Measurements from ENCODE around the gene GCNT3.

The GCNT3 gene, protein sequence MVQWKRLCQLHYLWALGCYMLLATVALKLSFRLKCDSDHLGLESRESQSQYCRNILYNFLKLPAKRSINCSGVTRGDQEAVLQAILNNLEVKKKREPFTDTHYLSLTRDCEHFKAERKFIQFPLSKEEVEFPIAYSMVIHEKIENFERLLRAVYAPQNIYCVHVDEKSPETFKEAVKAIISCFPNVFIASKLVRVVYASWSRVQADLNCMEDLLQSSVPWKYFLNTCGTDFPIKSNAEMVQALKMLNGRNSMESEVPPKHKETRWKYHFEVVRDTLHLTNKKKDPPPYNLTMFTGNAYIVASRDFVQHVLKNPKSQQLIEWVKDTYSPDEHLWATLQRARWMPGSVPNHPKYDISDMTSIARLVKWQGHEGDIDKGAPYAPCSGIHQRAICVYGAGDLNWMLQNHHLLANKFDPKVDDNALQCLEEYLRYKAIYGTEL

DNA sequence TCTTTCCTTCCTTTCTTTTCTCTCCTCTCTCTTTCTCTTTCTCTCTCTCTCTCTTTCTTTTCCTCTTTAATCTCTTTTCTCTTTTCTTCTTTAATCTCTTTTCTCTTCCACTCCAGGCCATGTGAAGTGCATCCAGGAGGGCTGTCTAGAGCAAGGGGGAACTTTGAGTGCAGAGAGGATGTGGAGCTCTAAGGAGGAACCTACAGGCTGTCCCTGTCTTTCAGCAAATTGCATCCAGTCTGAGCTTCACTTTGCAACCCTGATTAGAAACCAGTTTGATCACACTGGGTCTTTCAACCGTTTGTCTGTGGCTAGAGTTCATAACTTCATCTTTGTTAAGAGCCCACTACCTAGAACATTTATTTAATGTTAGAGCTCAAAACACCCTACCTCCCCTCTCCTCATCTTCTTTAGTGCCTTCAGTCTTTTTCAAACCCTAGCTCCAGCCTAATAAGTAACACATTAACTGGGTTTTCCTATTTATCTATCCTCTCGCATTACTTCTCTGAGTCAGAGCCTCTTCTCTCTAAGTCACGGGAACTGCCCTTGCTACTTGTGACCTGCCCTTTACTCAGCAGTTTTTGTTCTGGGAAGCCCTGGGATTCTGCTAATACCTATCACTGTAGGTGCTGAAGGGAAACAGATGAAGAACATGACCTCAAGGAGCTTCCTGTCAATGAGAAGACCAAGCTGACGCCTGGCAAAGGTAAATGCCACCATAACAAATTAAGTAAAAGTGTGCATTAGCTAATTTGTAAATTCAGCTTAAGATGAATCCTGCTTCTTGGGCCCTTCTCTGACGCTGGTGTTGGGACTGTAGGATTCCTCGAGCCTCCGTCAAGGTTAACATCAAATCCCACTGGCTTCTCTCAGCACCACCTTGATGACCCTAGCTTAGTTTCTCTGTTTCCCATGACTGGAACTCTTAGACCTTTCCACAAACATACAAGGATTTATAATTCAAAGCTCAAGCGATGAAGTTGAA, at the start of gene GCNT3:
TSS of gene GCNT3 (plus strand) at position 508 of the 985 bp plus-strand sequence. CDS start 6,456 bp downstream, outside the sequence.
- DNase-seq (ENCODE audit: low read depth) = peak; percentile 69

DNA sequence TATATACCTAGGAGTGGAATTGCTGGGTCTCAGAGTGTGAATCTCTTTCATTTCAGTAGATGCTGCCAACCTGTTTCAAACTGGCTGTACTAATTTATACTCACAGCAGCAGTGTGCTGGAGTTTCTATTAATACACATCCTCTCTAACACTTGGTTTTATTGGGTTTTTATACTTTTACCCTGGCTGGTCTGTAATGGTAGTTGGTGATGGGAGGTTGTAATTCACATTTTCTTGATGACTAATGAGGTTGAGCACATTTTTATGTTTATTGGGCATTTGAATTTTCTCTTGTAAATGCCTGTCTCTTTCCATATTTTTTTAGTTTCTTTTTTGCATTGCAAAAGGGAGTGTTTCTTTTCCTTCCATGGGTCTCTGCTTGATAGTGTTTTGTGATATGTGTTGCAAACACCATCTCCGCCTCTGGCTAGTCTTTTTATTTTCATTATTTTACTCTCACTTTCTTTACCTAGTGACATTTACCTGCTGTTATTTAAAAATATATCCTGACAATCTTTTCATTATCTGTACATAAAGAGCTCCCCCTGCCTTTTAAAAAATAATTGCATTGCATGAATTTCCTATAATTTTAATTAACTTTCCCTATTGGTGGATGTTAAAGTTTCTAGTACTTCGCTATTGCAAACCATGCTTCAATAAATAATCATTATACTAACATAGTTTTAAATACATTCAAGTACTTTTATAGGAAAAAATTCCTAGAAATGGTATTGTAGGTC, 49.0 kb upstream of the GCNT3 start:
- DNase-seq (ENCODE audit: low read depth) = no peak

DNA sequence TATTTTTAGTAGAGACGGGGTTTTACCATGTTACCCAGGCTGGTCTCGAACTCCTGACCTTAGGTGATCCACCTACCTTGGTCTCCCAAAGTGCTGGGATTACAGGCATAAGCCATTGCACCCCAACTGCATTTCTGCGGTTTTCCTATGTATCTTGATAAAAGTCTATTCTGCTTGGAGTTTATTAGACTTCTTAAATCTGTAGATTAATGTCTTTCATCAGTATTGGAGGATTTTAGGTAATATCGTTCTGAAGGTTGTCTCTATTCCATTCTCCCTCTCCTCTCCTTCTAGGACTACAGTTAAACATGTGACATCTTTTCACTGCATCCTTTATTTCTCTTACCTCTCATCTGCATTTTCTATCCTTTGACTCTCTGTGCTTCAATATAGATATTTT, 46.3 kb upstream of the GCNT3 start:
- DNase-seq (ENCODE audit: low read depth) = no peak

DNA sequence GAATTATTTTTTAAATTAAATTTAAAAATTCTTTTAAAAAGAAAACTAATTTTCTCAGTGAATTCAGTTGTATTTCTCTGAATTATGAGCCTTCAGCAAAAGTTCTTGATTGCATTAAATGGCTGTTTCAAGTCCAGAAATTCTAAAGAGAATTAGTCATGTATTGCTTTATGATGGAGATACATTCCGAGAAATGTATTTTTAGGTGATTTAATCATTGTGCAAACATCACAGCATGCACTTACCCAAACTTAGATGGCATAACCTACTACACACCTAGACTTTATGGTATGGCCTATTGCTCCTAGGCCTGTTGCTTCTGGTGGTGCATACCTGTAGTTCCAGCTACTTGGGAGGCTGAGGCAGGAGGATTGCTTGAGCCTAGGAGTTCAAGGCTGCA, 44.3 kb upstream of the GCNT3 start:
- DNase-seq (ENCODE audit: low read depth) = no peak

DNA sequence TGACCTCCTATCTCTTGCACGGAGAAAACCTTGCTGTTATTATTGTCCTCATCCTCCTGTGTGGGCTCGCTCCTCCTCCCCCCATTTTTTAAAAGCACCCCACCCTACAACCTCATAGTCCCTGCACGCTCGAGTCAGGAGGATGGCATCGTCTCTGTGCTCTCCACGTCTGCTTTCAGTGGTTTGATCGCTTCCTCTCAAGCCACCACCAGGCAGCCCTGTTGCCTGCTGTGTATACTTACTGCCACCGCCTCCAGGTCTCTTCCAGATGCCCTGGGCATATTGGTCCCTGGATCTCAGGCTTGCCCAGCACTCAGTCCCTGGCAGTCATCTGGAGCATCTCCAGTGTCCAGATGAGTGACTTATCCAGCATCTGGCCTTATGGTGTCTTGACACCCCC, 42.1 kb upstream of the GCNT3 start:
- no peak for DNase-seq (ENCODE audit: low read depth)

DNA sequence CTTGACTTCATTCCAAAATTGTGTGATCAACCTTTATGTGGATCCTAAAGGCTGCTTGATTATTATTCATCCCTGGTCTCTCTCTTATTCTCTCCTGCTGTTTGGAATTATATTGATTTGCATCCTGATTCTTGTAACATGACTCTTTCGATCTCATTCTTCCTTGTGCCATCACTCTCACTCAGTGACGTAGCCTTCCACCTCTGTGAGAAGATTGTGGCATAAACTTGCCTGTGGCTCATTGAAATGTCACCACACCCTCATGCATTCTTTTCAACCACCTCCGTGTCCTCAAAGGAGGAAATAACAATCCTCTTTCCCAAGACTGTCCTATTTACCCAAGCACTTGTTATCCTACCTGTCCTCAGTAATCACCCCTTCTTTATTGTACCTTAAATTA, 41.3 kb upstream of the GCNT3 start:
- DNase-seq (ENCODE audit: low read depth) = no peak

DNA sequence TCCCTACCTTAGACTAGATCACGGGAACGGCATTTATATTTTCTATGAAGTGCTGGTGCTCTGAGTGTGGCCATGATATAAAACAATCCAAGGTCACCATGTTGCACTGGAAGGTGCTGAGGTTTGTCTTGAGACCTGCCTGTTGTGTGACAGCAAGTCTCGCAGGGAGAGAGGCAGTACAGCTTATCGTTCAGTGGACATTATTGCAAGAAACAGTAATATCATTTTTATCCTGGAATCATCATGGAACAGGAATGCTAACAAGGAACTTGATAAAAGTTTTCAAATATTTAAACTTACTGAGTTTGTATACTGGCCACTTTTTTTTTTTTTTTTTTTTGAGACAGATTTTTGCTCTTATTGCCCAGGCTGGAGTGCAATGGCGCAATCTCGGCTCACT, 40.0 kb upstream of the GCNT3 start:
- DNase-seq (ENCODE audit: low read depth) = no peak

DNA sequence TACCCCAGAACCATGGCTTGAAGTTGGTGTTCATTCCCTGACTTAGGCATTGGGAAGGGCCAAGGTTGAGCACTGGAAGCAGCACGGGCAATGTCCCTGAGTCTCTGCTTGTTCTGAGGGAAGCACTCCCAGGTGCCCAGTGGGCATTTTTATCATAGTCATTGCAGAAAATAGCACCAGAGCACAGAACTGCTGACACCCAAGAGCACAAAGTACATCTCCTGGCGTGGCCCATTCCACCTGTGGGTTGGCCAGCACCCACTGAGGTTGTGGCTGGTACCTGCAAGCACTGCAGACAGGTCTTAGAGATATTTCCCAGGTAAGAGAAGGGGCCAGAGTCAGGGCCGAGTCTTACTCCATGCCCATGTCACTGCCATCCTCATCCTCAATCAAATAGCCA, 28.5 kb upstream of the GCNT3 start:
- DNase-seq (ENCODE audit: low read depth) = no peak

DNA sequence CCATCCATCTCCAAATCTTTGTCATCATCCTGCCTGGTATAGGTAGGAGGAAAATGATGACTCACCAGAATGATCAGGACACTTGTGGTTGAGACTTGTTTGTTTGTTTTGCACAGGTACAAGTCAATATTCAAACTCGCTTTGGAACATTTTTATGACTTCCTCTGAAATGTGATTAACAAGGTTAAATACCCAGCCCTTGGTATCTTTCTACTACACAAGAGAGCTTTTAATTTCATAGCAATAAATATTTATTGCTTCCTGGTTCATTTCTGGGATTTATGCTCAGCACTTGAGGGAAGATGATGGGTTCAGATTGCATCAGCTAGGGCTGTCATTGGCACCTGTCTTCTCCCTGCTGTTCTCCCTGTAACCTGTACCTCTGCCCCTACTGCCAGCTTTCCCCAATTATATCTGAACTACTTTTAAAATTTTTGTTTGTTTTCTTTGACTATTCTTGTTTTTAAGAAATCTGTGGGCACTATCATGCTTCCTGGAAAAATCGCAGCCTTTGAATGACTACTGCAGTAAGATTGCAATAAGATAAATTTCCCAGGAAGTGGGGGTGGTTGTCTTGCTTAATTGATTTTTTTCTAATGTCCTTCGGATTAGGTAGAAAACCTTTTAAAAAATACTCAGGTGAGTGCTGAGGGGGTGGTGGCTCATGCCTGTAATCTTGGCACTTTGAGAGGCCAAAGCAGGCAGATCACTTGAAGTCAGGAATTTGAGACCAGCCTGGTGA, 24.3 kb upstream of the GCNT3 start:
- no peak for DNase-seq (ENCODE audit: low read depth)

DNA sequence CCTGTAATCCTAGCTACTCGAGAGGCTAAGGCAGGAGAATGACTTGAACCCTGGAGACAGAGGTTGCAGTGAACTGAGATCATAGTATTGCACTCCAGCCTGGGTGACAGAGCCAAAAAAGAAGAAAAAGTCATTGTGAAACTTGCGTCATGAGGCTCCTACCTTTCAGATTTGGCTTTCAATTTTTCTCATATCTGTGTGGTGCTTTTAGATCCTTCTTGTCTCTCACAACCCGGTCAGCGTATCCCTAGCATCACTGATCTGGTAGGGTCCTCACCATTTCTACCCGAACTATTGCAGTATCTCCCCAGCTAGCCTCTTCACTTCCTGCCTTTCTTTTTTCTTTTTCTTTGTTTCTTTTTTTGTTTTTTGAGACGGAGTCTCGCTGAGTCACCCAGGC, 21.6 kb upstream of the GCNT3 start:
- no peak for DNase-seq (ENCODE audit: low read depth)

DNA sequence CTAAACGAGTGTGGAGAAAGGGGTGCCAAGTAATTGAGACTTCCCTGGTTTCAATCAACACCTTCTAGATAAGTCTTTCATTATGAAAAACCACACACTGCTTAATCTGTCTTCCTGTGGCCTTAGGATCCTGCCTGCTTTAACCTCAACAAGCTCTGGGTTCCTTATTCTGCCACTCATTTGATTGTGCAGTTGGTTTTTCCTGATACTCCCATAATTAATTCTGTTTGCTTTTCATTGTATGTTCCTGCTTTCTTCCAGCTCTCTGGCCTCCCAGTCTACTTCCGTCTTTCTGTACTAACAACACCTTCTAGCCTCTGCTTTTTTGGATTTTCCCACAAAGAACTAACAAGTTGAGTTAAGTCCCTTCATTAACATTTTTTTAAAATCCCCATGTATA, 20.2 kb upstream of the GCNT3 start:
- DNase-seq (ENCODE audit: low read depth) = no peak

DNA sequence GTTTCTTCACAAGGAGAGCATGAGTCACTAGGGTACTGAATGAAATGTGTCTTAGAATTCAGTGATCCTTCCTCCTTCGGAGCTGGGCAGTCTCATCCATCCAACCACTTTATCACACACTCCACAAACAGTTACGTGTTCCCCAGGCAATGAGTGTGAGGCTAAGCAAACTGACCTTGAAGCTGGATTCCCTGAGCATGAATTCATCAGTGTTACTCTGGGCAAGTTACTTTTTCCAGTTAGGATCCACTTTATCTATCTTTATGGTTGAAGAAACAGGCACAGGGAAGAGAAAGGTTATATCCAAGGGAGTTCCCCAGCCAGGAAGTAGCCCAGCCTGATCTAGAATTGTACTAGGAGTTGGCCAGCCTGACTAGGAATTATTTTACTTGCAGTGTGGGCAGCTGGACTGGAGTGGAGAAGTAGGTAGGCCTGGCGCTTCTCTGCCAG, 17.1 kb upstream of the GCNT3 start:
- DNase-seq (ENCODE audit: low read depth) = peak; percentile 77

DNA sequence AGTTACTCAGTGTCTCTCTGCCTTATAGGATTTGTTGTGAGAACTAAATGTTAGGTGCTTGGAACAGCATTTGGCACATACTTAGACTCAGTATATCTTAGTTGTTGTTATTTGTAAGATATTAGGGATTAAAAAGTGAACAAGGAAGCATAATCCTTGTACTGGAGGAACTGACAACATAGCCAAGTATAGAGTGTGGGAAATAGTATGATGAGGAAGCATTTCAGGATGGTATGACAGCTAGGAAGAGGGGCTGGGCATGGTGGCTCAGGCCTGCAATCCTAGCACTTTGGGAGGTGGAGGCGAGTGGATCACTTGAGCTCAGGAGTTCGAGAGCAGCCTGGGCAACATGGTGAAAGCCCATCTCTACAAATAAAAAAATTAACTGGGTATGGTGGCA, 16.6 kb upstream of the GCNT3 start:
- DNase-seq (ENCODE audit: low read depth) = no peak

DNA sequence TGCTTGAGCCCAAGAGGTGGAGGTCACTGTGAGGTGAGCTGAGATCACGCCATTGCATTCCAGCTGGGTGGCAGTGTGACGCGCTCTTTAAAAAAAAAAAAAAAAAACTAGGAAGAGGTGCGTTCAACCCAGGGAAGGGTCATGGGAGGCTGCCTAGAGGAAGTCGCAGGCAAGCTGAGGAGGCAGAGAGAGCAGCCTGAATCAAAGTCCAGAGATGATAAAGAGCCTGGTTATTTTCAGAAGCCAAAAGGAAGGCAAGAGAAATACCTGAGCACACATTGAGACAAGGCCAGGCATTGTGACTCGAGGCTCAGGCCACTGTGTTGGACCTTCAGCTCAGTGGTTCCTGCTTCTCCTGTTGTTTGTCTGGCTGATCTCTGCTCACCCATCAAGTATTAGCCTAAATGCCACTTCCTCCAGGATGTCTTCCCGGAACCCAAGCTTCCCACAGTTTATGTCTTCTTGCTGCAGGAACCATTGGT, 16.1 kb upstream of the GCNT3 start:
- DNase-seq (ENCODE audit: low read depth) = no peak

DNA sequence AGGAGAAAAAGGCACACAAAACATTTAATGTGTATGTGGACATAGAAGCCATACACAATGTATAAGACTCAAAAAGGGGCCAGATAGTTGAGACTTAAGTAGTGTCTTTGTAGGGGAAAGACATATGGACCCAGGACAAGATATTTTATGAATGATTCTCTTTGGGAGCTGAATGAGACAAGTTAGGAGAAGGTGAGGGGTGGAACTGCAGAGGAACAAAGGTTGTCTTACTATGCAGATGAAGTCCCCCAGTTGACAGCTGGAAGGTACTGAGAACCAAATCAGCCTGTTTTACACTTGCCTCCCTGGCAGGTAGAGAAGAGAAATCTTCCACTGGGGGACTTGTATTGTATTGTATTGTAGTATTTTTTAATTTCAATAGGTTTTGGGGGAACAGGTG, 14.9 kb upstream of the GCNT3 start:
- DNase-seq (ENCODE audit: low read depth) = no peak

DNA sequence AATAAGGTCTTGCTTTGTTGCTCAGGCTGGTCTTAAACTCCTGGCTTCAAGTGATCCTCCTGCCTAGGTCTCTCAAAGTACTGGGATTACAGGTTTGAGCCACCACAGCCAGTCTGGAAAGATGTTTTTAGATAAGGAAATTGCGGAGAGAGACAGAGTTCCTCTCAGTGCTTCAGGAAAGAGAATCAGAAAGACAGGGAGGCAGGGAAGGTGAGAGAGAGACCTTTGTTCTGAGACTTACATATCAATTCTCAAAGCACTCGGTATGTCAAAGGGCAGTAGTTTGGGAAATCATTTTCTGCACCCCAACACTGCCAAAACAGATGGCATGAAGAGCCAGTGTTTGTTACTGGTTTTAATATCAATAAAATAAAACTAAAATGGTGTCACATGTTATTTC, 13.1 kb upstream of the GCNT3 start:
- no peak for DNase-seq (ENCODE audit: low read depth)

DNA sequence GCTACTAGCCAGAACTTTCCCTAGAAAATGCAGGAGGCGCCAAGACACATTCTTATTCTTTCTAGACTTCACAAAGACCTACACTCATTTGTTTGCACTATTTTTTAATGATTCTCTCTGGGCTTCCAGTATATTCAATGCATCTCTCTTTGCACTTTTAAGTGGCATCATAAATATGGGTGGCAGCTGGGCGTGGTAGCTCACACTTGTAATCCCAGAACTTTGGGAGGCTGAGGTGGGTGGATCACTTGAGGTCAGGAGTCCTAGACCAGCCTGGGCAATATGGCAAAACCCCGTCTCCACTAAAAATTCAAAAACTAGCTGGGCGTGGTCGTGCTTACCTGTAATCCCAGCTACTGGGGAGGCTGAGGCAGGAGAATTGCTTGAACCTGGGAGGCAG, 5.6 kb upstream of the GCNT3 start:
- DNase-seq (ENCODE audit: low read depth) = no peak

DNA sequence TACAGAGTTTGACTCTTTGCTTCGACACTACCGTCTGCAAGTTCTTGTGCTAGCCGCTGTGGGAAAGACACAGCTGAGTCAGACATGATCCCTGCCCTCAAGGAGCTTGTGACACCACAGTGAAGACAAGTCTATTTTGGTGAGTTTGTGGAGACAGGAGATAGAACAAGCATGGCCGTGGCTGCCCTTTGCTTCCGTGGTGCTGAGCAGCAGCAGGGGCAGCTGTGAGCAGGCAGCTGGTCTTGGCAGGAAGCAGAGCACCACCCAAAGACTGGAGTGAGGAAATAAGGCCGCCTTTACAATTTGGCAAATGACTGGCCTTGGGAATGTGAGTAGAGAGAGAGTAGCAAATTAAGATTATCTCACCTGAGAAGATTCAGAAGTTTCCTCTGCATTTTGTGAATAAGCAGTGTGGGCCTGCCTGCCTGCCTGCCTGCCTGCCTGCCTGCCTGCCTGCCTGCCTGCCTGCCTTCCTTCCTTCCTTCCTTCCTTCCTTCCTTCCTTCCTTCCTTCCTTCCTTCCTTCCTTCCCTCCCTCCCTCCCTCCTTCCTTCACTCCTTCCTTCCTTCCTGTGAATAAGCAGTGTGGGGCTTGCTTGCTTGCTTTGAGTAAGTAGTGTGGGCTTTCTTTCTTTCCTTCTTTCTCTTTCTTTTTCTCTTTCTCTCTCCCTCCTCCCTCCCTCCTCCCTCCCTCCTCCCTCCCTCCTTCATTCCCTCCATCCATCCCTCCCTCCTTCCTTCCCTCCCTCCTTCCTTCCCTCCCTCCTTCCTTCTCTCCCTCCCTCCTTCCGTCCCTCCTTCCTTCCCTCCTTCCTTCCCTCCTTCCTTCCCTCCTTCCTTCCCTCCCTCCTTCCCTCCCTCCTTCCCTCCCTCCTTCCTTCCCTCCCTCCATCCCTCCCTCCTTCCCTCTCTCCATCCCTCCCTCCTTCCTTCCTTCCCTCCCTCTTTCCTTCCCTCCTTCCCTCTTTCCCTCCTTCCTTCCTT, 1.6 kb upstream of the GCNT3 start:
- no peak for DNase-seq (ENCODE audit: low read depth)

DNA sequence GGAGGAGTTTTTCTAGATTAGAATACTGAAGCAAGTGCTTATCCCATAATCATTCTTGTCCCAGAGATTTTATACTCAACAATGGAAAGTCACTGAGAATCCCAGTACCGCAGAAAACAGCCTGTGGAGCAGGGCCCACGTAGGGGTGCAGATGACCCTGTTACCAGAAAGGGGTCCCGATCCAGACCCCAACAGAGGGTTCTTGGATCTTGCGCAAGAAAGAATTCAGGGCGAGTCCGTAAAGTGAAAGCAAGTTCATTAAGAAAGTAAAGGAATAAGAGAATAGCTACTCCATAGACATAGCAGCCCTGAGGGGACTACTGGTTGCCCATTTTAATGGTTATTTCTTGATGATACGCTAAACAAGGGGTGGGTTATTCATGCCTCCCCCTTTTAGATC, 2.6 kb downstream of the GCNT3 start:
- no peak for DNase-seq (ENCODE audit: low read depth)

DNA sequence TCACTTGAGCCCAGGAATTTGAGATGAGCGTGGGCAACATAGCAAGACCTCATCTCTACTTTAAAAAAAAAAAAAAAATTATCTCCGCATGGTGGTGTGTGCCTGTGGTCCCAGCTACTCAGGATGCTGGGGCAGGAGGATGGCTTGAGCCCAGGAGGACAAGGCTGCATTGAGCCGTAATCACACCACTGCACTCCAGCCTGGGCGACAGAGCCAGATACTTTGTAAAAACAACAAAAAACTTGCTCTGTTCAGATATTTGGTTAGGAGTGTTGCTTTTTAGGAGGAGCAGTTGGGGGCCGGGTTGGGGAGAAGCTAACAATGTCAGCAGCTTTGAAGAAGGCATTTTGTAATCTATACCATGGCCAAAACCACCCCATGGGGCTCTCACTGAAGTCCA, 4.1 kb downstream of the GCNT3 start:
- no peak for DNase-seq (ENCODE audit: low read depth)

Data from stromal cell of bone marrow (primary cell).